HepG2 (cell line): ENCODE measurements around the gene ZNF277. TPM values are rescaled to one million over a fixed set of nuclear protein-coding genes. Genes with fewer than 3 reads are reported as not detected.

ENCODE experiments used
- ATAC-seq: fragments of 200-7000 bp; cut with Tn5 transposase; 3 replicates; pipeline ENCODE4 v1.9.1; 2020; ENCODE audit warnings: mild to moderate bottlenecking, moderate library complexity
- BruUV-seq: library from RNA; stranded (reverse); fragments of 400-500 nt; replicated peaks from 2 replicates; lab custom pipeline; 2021; lab: Mats Ljungman, UMichigan
- CTCF ChIA-PET: fragments of 300-600 bp; formaldehyde crosslinking; extraction: SDS; loops from one replicate; lab custom pipeline; 2021; ENCODE audit warnings: low total read pairs, inconsistent platforms, low intra/inter-chr PET ratio; lab: Yijun Ruan, JAX
- POLR2A ChIA-PET: fragments of 350-600 bp; sonication (Branson Sonifier 250); formaldehyde crosslinking; loops from one replicate; lab custom pipeline; 2020; ENCODE audit warnings: antibody characterized with exemption, inconsistent platforms; lab: Yijun Ruan, JAX
- DNase-seq: peaks from one replicate; pipeline ENCODE4 v3.0.0-alpha.2; 2015; ENCODE audit warnings: low spot score
- FAIRE-seq: peaks from 3 replicates; lab custom pipeline; 2011; peaks lifted over from hg19 to GRCh38; lab: Jason Lieb, UNC
- H2AFZ ChIP-seq: one replicate; pipeline ENCODE4 v1.6.1; 2011; ENCODE audit warnings: low read length, inconsistent platforms
- H3K27ac ChIP-seq: fragments of 300-600 bp; 3 replicates; pipeline ENCODE4 v1.8.0; 2011; ENCODE audit warnings: mixed run types, mild to moderate bottlenecking, mixed read lengths, low read length, inconsistent platforms; ENCODE audit not compliant: insufficient read depth; ENCODE audit errors: extremely low read length
- H3K27me3 ChIP-seq, 2 experiments: fragments of 200-600 bp in 1 of 2; 2 replicates in 1 of 2; 3 replicates in 1 of 2; pipeline versions ENCODE4 v1.6.0 to v1.8.0; 2011; ENCODE audit warnings: low read length in 2 of 2, mild to moderate bottlenecking in 2 of 2, moderate library complexity in 2 of 2, inconsistent platforms in 1 of 2; ENCODE audit not compliant: insufficient read depth in 2 of 2, control insufficient read depth in 1 of 2
- H3K36me3 ChIP-seq, 2 experiments: fragments of 200-600 bp in 1 of 2; replicated peaks in 1 of 2; 2 replicates in 1 of 2; 3 replicates in 1 of 2; pipeline versions ENCODE4 v1.5.1 to v1.8.0; 2011; ENCODE audit warnings: low read length in 2 of 2, inconsistent platforms in 1 of 2; ENCODE audit not compliant: insufficient read depth in 2 of 2, control insufficient read depth in 1 of 2
- H3K4me1 ChIP-seq: 2 replicates; pipeline ENCODE4 v1.5.1; 2012; ENCODE audit warnings: low read length, inconsistent platforms; ENCODE audit not compliant: insufficient read depth
- H3K4me2 ChIP-seq: 2 replicates; pipeline ENCODE4 v1.6.0; 2011; ENCODE audit warnings: low read depth, low read length, inconsistent platforms
- H3K4me3 ChIP-seq, 3 experiments: fragments of 200-600 bp in 1 of 3; sonication (generic), shearing (Covaris generic) in 1 of 3; replicated peaks in 1 of 3; 2 replicates each; pipeline ENCODE4 v1.5.1; 2011 to 2016; ENCODE audit warnings: low read length in 3 of 3, inconsistent platforms in 2 of 3, low read depth in 2 of 3, mild to moderate bottlenecking in 2 of 3, control low read depth in 1 of 3, mixed read lengths in 1 of 3; ENCODE audit not compliant: insufficient read depth in 1 of 3
- H3K79me2 ChIP-seq: one replicate; pipeline ENCODE4 v1.6.1; 2011; ENCODE audit warnings: low read length, inconsistent platforms; ENCODE audit not compliant: insufficient read depth
- H3K9ac ChIP-seq: 2 replicates; pipeline ENCODE4 v1.6.0; 2011; ENCODE audit warnings: mild to moderate bottlenecking, low read depth, low read length, inconsistent platforms; ENCODE audit not compliant: insufficient read depth
- H3K9me3 ChIP-seq: 2 replicates; pipeline ENCODE4 v1.5.1; 2012; ENCODE audit warnings: mild to moderate bottlenecking, low read length
- H4K20me1 ChIP-seq: 2 replicates; pipeline ENCODE4 v1.6.0; 2011; ENCODE audit warnings: inconsistent platforms, mild to moderate bottlenecking, low read length, moderate library complexity; ENCODE audit not compliant: insufficient read depth
- DDIT3 ChIP-seq: sonication (generic); formaldehyde crosslinking; IDR thresholded peaks from 2 replicates; pipeline ENCODE4 v1.4.0; 2020; ENCODE audit warnings: mild to moderate bottlenecking, missing genetic modification reagents
- KLF16 ChIP-seq, 2 experiments: sonication (generic) in 1 of 2; formaldehyde crosslinking in 1 of 2; IDR thresholded peaks; 2 replicates each; pipeline versions ENCODE4 v1.6.1 to v1.8.0; 2016 to 2023; ENCODE audit warnings: missing genetic modification reagents in 2 of 2, missing compliant biosample characterization in 1 of 2
- MAFK ChIP-seq, 2 experiments: IDR thresholded peaks in 1 of 2; conservative IDR thresholded peaks in 1 of 2; 2 replicates each; pipeline ENCODE4 v1.6.1; 2011; ENCODE audit warnings: improper control_type of control experiment in 2 of 2, low read length in 2 of 2
- MTA1 ChIP-seq: sonication (generic); formaldehyde crosslinking; IDR thresholded peaks from 2 replicates; pipeline ENCODE4 v1.4.0; 2020; ENCODE audit warnings: missing genetic modification reagents, mild to moderate bottlenecking, borderline replicate concordance
- MXD3 ChIP-seq: IDR thresholded peaks from 2 replicates; pipeline ENCODE4 v1.6.1; 2016; ENCODE audit warnings: mild to moderate bottlenecking, missing biosample characterization, missing genetic modification reagents
- PCBP2 ChIP-seq: fragments of 200-400 bp; formaldehyde crosslinking; optimal IDR thresholded peaks from 2 replicates; pipeline ENCODE3; 2018; ENCODE audit warnings: low read length, low read depth; ENCODE audit not compliant: poor library complexity, severe bottlenecking
- RFXANK ChIP-seq: IDR thresholded peaks from 2 replicates; pipeline ENCODE4 v1.6.1; 2016
- TBX2 ChIP-seq: sonication (generic); formaldehyde crosslinking; IDR thresholded peaks from 2 replicates; pipeline ENCODE4 v1.5.0; 2020; ENCODE audit warnings: missing genetic modification reagents, mild to moderate bottlenecking, borderline replicate concordance
- TFDP2 ChIP-seq: sonication (generic); formaldehyde crosslinking; IDR thresholded peaks from 2 replicates; pipeline ENCODE4 v1.4.0; 2020; ENCODE audit warnings: missing genetic modification reagents
- ZFAT ChIP-seq: sonication (generic); formaldehyde crosslinking; conservative IDR thresholded peaks from 2 replicates; pipeline ENCODE4 v1.8.1; 2023; ENCODE audit warnings: missing genetic modification reagents, inconsistent platforms
- ZNF180 ChIP-seq: sonication (generic); formaldehyde crosslinking; IDR thresholded peaks from 2 replicates; pipeline ENCODE4 v1.4.0; 2020; ENCODE audit warnings: low read depth, missing genetic modification reagents, borderline replicate concordance
- ZNF263 ChIP-seq: sonication (generic); formaldehyde crosslinking; IDR thresholded peaks from 2 replicates; pipeline ENCODE4 v1.4.0; 2020; ENCODE audit warnings: missing genetic modification reagents
- ZNF34 ChIP-seq: sonication (generic); formaldehyde crosslinking; IDR thresholded peaks from 2 replicates; pipeline ENCODE4 v1.4.0; 2020; ENCODE audit warnings: mild to moderate bottlenecking, missing genetic modification reagents, borderline replicate concordance
- ZNF431 ChIP-seq: sonication (generic); formaldehyde crosslinking; IDR thresholded peaks from 2 replicates; pipeline ENCODE4 v1.9.0; 2022; ENCODE audit warnings: missing genetic modification reagents, low read depth, mild to moderate bottlenecking, borderline replicate concordance
- ZNF432 ChIP-seq: sonication (generic); formaldehyde crosslinking; IDR thresholded peaks from 2 replicates; pipeline ENCODE4 v1.5.0; 2020; ENCODE audit warnings: missing genetic modification reagents, mild to moderate bottlenecking, borderline replicate concordance
- ZNF503 ChIP-seq: sonication (generic); formaldehyde crosslinking; IDR thresholded peaks from 2 replicates; pipeline ENCODE4 v1.4.0; 2020; ENCODE audit warnings: missing genetic modification reagents
- ZNF549 ChIP-seq: sonication (generic); formaldehyde crosslinking; IDR thresholded peaks from 2 replicates; pipeline ENCODE4 v1.5.0; 2020; ENCODE audit warnings: missing genetic modification reagents
- ZXDC ChIP-seq: sonication (generic); formaldehyde crosslinking; IDR thresholded peaks from 2 replicates; pipeline ENCODE4 v1.5.0; 2020; ENCODE audit warnings: mild to moderate bottlenecking, missing genetic modification reagents
- WGBS: methylation state at CpG from one replicate; pipeline ENCODE4 v1.1.6; 2017; ENCODE audit warnings: low lambda C conversion rate; 5-methylcytosine and 5-hydroxymethylcytosine counted together
- in situ Hi-C: cut with HindIII; loops from 2 replicates; pipeline ENCODE4 v1.10.0; 2017; ENCODE audit warnings: low pct_unique_long_range_greater_than_20kb; ENCODE audit not compliant: extremely low pct_ligation_motif_present
- intact Hi-C: fragments of 100-400 bp; cut with micrococcal nuclease; formaldehyde crosslinking; loops from one replicate; pipeline ENCODE4 v1.10.0; 2022; ENCODE audit not compliant: unreplicated experiment
- polyA plus RNA-seq, 8 experiments: library from polyadenylated mRNA; depleted of rRNA in 3 of 8; stranded (reverse) in 7 of 8; unstranded in 1 of 8; fragments of >200 nt; fragmentation: Illumina TruSeq in 4 of 8; extraction: Trizol in 4 of 8; gene quantifications; 2 replicates each; pipeline versions ENCODE4 v1.2.1 to v1.2.3, GENCODE V29; 2011 to 2016; ENCODE audit warnings: low read depth in 4 of 8, missing spikeins in 1 of 8, mixed read lengths in 1 of 8; ENCODE audit not compliant: insufficient read depth in 1 of 8
- total RNA-seq, 5 experiments: library from RNA; depleted of rRNA; stranded (reverse); fragments of >200 nt; fragmentation: Illumina TruSeq; extraction: Trizol; gene quantifications; 2 replicates each; pipeline ENCODE4 v1.2.3, GENCODE V29; 2016; ENCODE audit warnings: low read depth in 1 of 5

ZNF277 gene
- total and polyA plus RNA-seq, 2 of the 13 experiments (the other 11 are each of a cell fraction or from before 2014, with no cell fraction given): 29.1 to 30.1 TPM

GRCh38 chr7:112262855-112263487 lies 56.5 kb downstream of the ZNF277 start:
- ChIA-PET CTCF (no interaction called here), POLR2A (no interaction called here)
- DNase-seq (no peak), FAIRE-seq (no peak), ATAC-seq (no peak)
- H3K9me3 ChIP-seq: no peaks in the 10 kb centered on the region
- no peak overlapping the region for H3K4me2 ChIP-seq
- H3K9ac ChIP-seq: no peak overlapping the region
- H2AFZ ChIP-seq: no peak overlapping the region
- H3K79me2 ChIP-seq: peaks cover 7% of the 10 kb centered on the region
- in situ Hi-C loops: no loop called here
- H3K27ac ChIP-seq: no peak overlapping the region
- TF ChIP-seq ZNF34 (CRISPR knock-in tag) (no peak), MAFK (conservative IDR thresholded peaks at IDR 0.05 in 1 of 2, IDR thresholded peaks at IDR 0.05 in 1 of 2; ENCODE audit: low read length in 2 of 2) (no peak), ZNF549 (CRISPR knock-in tag) (no peak), ZNF432 (CRISPR knock-in tag) (no peak), ZXDC (CRISPR knock-in tag) (no peak), PCBP2 (no peak), TBX2 (CRISPR knock-in tag) (no peak), ZNF431 (CRISPR knock-in tag) (no peak), ZNF503 (no peak), ZFAT (CRISPR knock-in tag) (no peak), TFDP2 (CRISPR knock-in tag) (no peak), ZNF263 (CRISPR knock-in tag) (no peak), RFXANK (no peak), MXD3 (CRISPR knock-in tag) (no peak), KLF16 (CRISPR knock-in tag; IDR thresholded peaks at IDR 0.05) (no peak), ZNF180 (CRISPR knock-in tag) (no peak), MTA1 (CRISPR knock-in tag) (no peak), DDIT3 (CRISPR knock-in tag) (no peak)
- intact Hi-C loops: no loop called here
- H3K36me3 ChIP-seq: no peaks in the 10 kb centered on the region
- peaks cover 3% of the 10 kb centered on the region; the same call in 1 of the 2 replicates for H3K4me1 ChIP-seq
- H3K4me3 ChIP-seq: no peak overlapping the region
- H4K20me1 ChIP-seq: no peaks in the 10 kb centered on the region
- BruUV-seq: no TSS peak
- 95% methylated on average over 2 of the region's 2 CpGs for WGBS
- no peaks in the 10 kb centered on the region for H3K27me3 ChIP-seq
